Prostate gland (tissue), 2 donors: Measurements from ENCODE around the gene SPRR2G. TPM values are rescaled to one million over a fixed set of nuclear protein-coding genes. Genes with fewer than 3 reads are reported as not detected.
"Not testable (repeated sequence)": the region's sequence is repeated elsewhere in the genome, so short reads cannot be mapped to it uniquely, and the experiment has no call there.

ENCODE experiments used
- DNase-seq: peaks from one replicate; pipeline ENCODE4 v3.0.0-alpha.2; 2019; ENCODE audit warnings: low spot score
- H3K27ac ChIP-seq, 2 donors: fragments of 200-600 bp; sonication (generic); 2 replicates each; pipeline ENCODE4 v1.5.1; 2017 to 2019
- H3K27me3 ChIP-seq: fragments of 200-600 bp; sonication (generic); replicated peaks from 2 replicates; pipeline ENCODE4 v1.5.1; 2019; ENCODE audit not compliant: insufficient read depth
- H3K36me3 ChIP-seq, 2 donors: fragments of 200-600 bp; sonication (generic); 1 replicate in 1 of 2; 2 replicates in 1 of 2; pipeline versions ENCODE4 v1.5.1 to v1.8.1; 2017 to 2019
- H3K4me1 ChIP-seq: fragments of 200-600 bp; sonication (generic); replicated peaks from 2 replicates; pipeline ENCODE4 v1.5.1; 2019
- H3K4me3 ChIP-seq, 2 donors: fragments of 200-600 bp; sonication (generic); 2 replicates each; pipeline ENCODE4 v1.5.1; 2017 to 2019
- H3K9me3 ChIP-seq: fragments of 200-600 bp; sonication (generic); 2 replicates; pipeline ENCODE4 v1.5.1; 2017
- POLR2A ChIP-seq: fragments of 450-650 bp; IDR thresholded peaks from one replicate; pipeline ENCODE4 v1.6.1; 2016; ENCODE audit warnings: antibody characterized with exemption, mild to moderate bottlenecking
- POLR2AphosphoS5 ChIP-seq: sonication (generic); formaldehyde crosslinking; IDR thresholded peaks from one replicate; pipeline ENCODE4 v1.6.1; 2017; ENCODE audit warnings: antibody characterized with exemption
- WGBS: methylation state at CpG from one replicate; pipeline ENCODE4 v1.1.5; 2018; 5-methylcytosine and 5-hydroxymethylcytosine counted together
- intact Hi-C: fragments of 100-400 bp; cut with DNase I; formaldehyde crosslinking; loops from one replicate; pipeline ENCODE4 v1.14.2; 2022
- total RNA-seq, 2 donors: library from RNA; depleted of rRNA; stranded (reverse); fragments of >200 nt; gene quantifications; one replicate each; pipeline ENCODE4 v1.1.0, GENCODE V29; 2016
- TF ChIP-seq, protein P1 (sequence below), 4 experiments: fragments of 200-600 bp in 2 of 4; fragments of 450-650 bp in 2 of 4; sonication (generic) in 2 of 4; IDR thresholded peaks; 1 replicate in 3 of 4; 2 replicates in 1 of 4; pipeline ENCODE4 v1.5.1; 2016 to 2019; ENCODE audit warnings: antibody characterized with exemption in 4 of 4, mild to moderate bottlenecking in 2 of 4, moderate library complexity in 2 of 4

Gene SPRR2G
- total RNA-seq: not detected

DNA sequence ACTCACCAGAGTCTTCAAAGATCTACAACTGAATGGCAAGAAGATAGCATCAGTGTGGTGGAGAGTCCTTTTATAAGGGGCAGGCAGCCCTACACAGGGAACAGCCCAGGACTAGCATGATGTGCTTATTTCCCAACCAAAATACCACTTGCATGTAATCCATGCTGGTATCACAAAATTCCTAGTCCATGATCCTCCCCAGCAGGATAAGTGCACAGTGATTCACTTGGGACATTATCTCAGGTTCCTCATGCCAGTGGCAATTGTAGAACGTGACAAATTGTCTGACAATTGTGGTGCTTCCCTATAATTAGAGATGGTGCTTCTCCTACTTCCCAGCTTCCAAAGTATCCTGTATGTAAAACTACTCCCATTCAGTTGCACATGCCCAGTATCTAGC is at the start of gene SPRR2G:
Gene SPRR2G (minus strand): TSS at position 45 of the 400 bp plus-strand sequence. CDS start 780 bp downstream, outside the sequence.
- no peak for DNase-seq
- H3K9me3 ChIP-seq: no peaks in the 10 kb centered on the region
- TF ChIP-seq POLR2A: no peak
- TF ChIP-seq, protein P1, sequence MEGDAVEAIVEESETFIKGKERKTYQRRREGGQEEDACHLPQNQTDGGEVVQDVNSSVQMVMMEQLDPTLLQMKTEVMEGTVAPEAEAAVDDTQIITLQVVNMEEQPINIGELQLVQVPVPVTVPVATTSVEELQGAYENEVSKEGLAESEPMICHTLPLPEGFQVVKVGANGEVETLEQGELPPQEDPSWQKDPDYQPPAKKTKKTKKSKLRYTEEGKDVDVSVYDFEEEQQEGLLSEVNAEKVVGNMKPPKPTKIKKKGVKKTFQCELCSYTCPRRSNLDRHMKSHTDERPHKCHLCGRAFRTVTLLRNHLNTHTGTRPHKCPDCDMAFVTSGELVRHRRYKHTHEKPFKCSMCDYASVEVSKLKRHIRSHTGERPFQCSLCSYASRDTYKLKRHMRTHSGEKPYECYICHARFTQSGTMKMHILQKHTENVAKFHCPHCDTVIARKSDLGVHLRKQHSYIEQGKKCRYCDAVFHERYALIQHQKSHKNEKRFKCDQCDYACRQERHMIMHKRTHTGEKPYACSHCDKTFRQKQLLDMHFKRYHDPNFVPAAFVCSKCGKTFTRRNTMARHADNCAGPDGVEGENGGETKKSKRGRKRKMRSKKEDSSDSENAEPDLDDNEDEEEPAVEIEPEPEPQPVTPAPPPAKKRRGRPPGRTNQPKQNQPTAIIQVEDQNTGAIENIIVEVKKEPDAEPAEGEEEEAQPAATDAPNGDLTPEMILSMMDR (IDR thresholded peaks at IDR 0.05): no peak
- TF ChIP-seq POLR2AphosphoS5: no peak
- no peak within 1 kb of the TSS for H3K4me3 ChIP-seq
- no peaks in the 10 kb centered on the region for H3K4me1 ChIP-seq
- no peaks in the 10 kb centered on the region for H3K36me3 ChIP-seq
- intact Hi-C loops: no loop called here
- 91% methylated on average over 1 of the region's 1 CpG for WGBS
- no peak within 1 kb of the TSS for H3K27ac ChIP-seq
- no peaks in the 10 kb centered on the region for H3K27me3 ChIP-seq

DNA sequence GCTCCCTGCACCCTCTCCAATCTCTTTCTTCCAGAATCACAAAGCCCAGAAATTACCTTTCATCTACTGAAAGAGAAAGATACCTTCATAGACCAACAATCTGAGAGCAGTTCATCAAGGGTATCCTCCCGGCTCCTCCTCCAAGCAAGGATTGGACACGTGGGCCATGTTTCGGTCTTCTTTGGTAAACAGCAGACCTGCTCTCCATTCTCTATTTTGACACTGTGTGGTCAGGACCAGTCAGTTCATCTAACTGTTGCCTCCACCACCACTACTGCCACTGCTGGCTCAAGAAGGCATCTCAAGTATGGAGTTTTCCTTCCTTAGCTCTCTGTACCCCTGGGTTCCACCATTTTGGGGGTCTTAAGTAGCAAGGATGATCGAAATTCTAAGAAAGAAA is 44.5 kb upstream of the SPRR2G start:
- Histone ChIP-seq H3K27ac (no peak overlapping the region), H3K4me3 (no peak overlapping the region), H3K4me1 (no peaks in the 10 kb centered on the region), H3K9me3 (no peaks in the 10 kb centered on the region), H3K36me3 (no peaks in the 10 kb centered on the region), H3K27me3 (no peaks in the 10 kb centered on the region)
- intact Hi-C loops: no loop called here
- DNase-seq: no peak
- TF ChIP-seq POLR2AphosphoS5 (no peak), POLR2A (no peak)
- TF ChIP-seq, protein P1 (IDR thresholded peaks at IDR 0.05): no peak
- WGBS: 69% methylated on average over 4 of the region's 4 CpGs

DNA sequence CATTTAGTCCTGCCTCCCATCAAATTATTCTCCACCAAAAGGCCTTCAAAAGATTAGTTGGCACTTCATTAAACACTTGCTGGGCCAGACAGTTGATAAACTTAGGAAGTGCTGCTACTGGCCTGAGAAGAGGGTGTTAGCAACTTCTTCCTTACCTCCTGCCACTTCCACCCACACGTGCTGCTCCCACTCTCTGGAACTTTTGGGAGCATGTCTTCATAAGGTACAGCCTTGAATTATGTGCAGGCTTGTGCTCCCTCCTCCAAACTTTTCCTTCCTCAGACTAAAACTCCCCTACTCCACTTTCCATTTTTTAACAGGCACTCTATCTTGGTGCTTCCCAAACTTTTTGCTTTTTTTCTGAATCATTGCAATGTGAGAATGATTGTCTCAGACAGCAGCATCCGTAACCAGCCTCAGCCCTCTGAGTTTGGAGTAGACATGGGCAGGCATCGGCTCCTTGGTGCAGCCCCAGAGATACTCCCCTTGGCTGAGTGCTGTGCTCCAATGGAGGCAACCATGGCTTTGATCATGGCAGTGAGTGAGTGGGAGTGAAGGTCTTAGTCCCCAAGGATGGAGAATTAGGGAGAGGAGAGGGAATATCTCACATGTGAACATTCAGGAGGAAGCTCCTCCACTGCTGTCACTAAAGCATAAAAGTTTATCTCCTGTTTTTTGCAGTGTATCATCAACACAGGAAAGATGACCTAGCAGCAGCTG is 43.8 kb upstream of the SPRR2G start:
- no peaks in the 10 kb centered on the region for H3K36me3 ChIP-seq
- TF ChIP-seq, protein P1 (IDR thresholded peaks at IDR 0.05): no peak
- TF ChIP-seq POLR2A: no peak
- TF ChIP-seq POLR2AphosphoS5: no peak
- WGBS: 62% methylated on average over 3 of the region's 3 CpGs
- H3K9me3 ChIP-seq: no peaks in the 10 kb centered on the region
- no peaks in the 10 kb centered on the region for H3K27me3 ChIP-seq
- intact Hi-C loops: no loop called here
- H3K4me3 ChIP-seq: no peak overlapping the region
- no peaks in the 10 kb centered on the region for H3K4me1 ChIP-seq
- H3K27ac ChIP-seq: no peak overlapping the region
- DNase-seq: no peak

DNA sequence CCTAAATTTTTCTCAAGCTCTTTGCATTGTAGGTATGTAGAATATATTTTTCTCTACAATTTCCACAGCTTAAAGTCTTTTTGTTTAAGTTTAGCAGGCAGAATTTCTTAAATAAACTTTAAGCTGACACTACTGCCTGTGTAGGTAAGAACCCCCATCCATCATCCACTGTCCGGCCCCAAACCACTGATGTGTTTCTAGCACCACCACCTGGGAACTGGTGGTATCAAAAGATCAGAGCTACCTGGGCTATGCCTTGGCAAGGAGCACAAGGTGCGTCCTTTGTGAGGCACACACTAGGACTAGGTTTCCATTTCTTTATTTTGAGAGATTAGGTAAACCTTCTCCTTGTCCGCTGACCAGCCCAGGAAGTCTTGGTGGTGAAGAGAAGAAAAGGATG is 42.0 kb upstream of the SPRR2G start:
- intact Hi-C loops: no loop called here
- DNase-seq: no peak
- Histone ChIP-seq H3K27me3 (no peaks in the 10 kb centered on the region), H3K36me3 (no peaks in the 10 kb centered on the region), H3K4me3 (no peak overlapping the region), H3K27ac (no peak overlapping the region), H3K9me3 (no peaks in the 10 kb centered on the region), H3K4me1 (no peaks in the 10 kb centered on the region)
- TF ChIP-seq POLR2AphosphoS5: no peak
- no peak for TF ChIP-seq POLR2A
- WGBS: 29% methylated on average over 3 of the region's 3 CpGs

DNA sequence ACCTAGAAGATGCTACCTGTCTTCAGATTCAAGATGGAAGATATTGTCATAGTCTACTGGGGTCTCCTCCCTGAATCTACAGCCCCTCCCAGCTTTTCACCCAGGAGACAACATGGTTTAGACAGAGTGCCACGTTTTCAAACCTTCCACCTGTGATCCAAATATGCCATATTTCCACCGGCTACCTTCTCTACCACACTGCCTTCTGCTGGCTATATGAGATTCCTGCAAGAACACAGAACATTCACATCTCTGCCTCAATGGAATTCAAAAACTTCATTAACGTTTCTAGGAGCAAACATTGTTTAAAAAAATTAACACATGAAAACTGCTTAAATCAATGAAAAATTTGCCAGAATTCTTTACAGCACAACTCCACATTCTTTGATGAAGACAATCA is 39.7 kb upstream of the SPRR2G start:
- no peaks in the 10 kb centered on the region for H3K4me1 ChIP-seq
- H3K4me3 ChIP-seq: no peak overlapping the region
- intact Hi-C loops: no loop called here
- DNase-seq: no peak
- H3K27ac ChIP-seq: no peak overlapping the region
- no peaks in the 10 kb centered on the region for H3K9me3 ChIP-seq
- TF ChIP-seq, protein P1 (IDR thresholded peaks at IDR 0.05): no peak
- no peak for TF ChIP-seq POLR2AphosphoS5
- TF ChIP-seq POLR2A: no peak
- H3K36me3 ChIP-seq: no peaks in the 10 kb centered on the region
- no peaks in the 10 kb centered on the region for H3K27me3 ChIP-seq
- 13% methylated on average over 3 of the region's 3 CpGs for WGBS

DNA sequence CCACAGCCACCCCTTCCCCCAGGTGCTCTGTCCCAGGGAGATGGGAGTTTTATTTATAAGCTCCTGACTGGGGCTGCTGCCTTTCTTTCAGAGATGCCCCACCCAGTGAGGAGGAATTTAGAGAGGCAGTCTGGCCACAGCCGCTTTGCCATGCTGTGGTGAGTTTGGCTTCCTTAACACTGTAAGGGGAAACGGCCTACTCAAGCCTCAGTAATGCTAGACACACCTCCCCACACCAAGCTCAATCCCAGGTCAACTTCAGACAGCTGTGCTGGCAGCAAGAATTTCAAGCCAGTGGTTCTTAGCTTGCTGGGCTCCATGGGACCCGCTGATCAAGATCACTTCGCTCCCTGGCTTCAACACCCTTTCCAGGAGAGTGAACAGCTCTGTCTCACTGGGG is 37.6 kb upstream of the SPRR2G start:
- H3K4me3 ChIP-seq, H3K27me3 ChIP-seq, intact Hi-C loops, H3K4me1 ChIP-seq, DNase-seq, H3K9me3 ChIP-seq, H3K27ac ChIP-seq, H3K36me3 ChIP-seq: not testable (repeated sequence)
- WGBS: 78% methylated on average over 4 of the region's 4 CpGs
